DLD1 (cell line): Measurements from ENCODE around the gene TPSD1.
"Not testable (repeated sequence)": the region's sequence is repeated elsewhere in the genome, so short reads cannot be mapped to it uniquely, and the experiment has no call there.

Experiments used
- in situ Hi-C: cut with HindIII; loops from 2 replicates; pipeline ENCODE4 v1.10.0; 2017; ENCODE audit warnings: low sequenced_read_pairs

TPSD1 gene

GRCh38 chr16:1279945-1280589, 24.2 kb downstream of the TPSD1 start:
- in situ Hi-C loops = no loop called here

GRCh38 chr16:1280783-1281182, 24.9 kb downstream of the TPSD1 start:
- in situ Hi-C loops = no loop called here

- in situ Hi-C loops = no loop called here
Observed at GRCh38 chr16:1281517-1281916, 25.6 kb downstream of the TPSD1 start.

- in situ Hi-C loops = no loop called here
Observed at GRCh38 chr16:1282324-1282973, 26.6 kb downstream of the TPSD1 start.

GRCh38 chr16:1283296-1283695, 27.4 kb downstream of the TPSD1 start:
- in situ Hi-C loops = no loop called here

- in situ Hi-C loops = no loop called here
Observed at GRCh38 chr16:1283996-1284616, 28.2 kb downstream of the TPSD1 start.

GRCh38 chr16:1285669-1286512, 30.0 kb downstream of the TPSD1 start:
- in situ Hi-C loops = no loop called here

- in situ Hi-C loops = no loop called here
Observed at GRCh38 chr16:1286513-1287094, 30.7 kb downstream of the TPSD1 start.

- in situ Hi-C loops = no loop called here
Observed at GRCh38 chr16:1287982-1288670, 32.3 kb downstream of the TPSD1 start.

GRCh38 chr16:1288813-1289476, 33.1 kb downstream of the TPSD1 start:
- in situ Hi-C loops = no loop called here

GRCh38 chr16:1289477-1289866, 33.6 kb downstream of the TPSD1 start:
- in situ Hi-C loops = no loop called here

- in situ Hi-C loops = no loop called here
Observed at GRCh38 chr16:1290063-1290501, 34.2 kb downstream of the TPSD1 start.

- in situ Hi-C loops = no loop called here
Observed at GRCh38 chr16:1290860-1291575, 35.1 kb downstream of the TPSD1 start.

GRCh38 chr16:1291576-1291974, 35.7 kb downstream of the TPSD1 start:
- in situ Hi-C loops = no loop called here

- in situ Hi-C loops = not testable (repeated sequence)
Observed at GRCh38 chr16:1292208-1292607, 36.3 kb downstream of the TPSD1 start.

- in situ Hi-C loops = not testable (repeated sequence)
Observed at GRCh38 chr16:1292808-1293207, 36.9 kb downstream of the TPSD1 start.

GRCh38 chr16:1293921-1294656, 38.2 kb downstream of the TPSD1 start:
- in situ Hi-C loops = no loop called here

GRCh38 chr16:1295465-1295864, 39.6 kb downstream of the TPSD1 start:
- in situ Hi-C loops = no loop called here

- in situ Hi-C loops = not testable (repeated sequence)
Observed at GRCh38 chr16:1296688-1297017, 40.8 kb downstream of the TPSD1 start.
